ENCODE data around the gene FXYD6.

- TF ChIP-seq CTCF (conservative IDR thresholded peaks at IDR 0.05) (no peak), ZFX (IDR thresholded peaks at IDR 0.05) (no peak)
These were observed 2.0 kb upstream of the FXYD6 start for GRCh38 chr11:117878314-117878938.

Data from C4-2B (cell line).